Measurements from ENCODE around the gene BCAS3. TPM values are rescaled to one million over a fixed set of nuclear protein-coding genes. Genes with fewer than 3 reads are reported as not detected.

Gene BCAS3
- total RNA-seq, 1 donor from 2014 or later: 14.5 TPM

DNA sequence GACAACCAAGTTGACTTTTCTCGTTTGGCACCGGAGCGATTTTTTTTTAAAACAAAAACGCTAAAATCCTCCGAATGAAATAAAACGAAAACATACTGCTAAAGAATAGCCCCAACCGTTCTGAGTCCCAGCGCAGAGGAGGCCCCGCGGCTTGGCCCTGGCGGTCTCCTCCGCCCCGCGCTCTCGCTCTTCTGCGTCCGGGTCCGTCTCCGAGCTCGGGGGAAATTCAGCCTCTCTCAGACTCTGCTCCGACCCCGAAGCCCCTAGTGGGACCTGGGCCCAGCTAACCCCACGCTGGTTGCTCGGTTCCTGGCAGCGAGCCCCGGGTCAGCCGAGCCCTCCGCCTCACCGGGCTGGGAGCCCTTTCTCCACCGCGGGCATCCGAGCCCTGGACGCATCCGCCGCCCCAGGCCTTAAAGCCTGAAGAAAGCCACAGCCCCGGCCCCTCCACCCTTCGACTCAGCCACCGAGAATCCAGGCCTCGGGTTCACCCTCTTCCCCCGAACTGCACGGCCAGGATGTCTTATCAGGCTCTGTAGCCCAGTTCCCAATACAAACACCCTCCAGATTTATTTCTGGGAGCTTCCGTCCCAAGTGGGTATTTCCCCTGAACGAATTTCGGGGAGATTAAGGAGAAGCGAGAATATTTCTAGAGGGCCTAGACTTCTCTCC lies 723.2 kb downstream of the BCAS3 start:
- no peaks in the 10 kb centered on the region for H3K4me1 Mint-ChIP-seq (ENCODE audit: low read depth, unreplicated experiment)
- H3K9me3 Mint-ChIP-seq (ENCODE audit: unreplicated experiment): peaks cover 19% of the 10 kb centered on the region
- peaks cover 35% of the 10 kb centered on the region for H3K4me1 ChIP-seq (ENCODE audit: insufficient read depth, low read length)
- peaks cover 69% of the 10 kb centered on the region for H3K79me2 ChIP-seq (ENCODE audit: insufficient read depth, low read length)
- H3K27me3 ChIP-seq (ENCODE audit: insufficient read depth, low read length): peaks cover 42% of the 10 kb centered on the region
- H3K27ac ChIP-seq (ENCODE audit: low read depth, low read length): peak overlapping the region; percentile 71
- DNase-seq (ENCODE audit: low read depth) (peak; percentile 31), FAIRE-seq (no peak)
- H3K4me3 Mint-ChIP-seq (ENCODE audit: unreplicated experiment): peak overlapping the region; percentile 54
- H3K27ac Mint-ChIP-seq (ENCODE audit: unreplicated experiment): peak overlapping the region; percentile 48
- peak overlapping the region; percentile 74 for H3K9ac ChIP-seq (ENCODE audit: low read length)
- peaks cover 22% of the 10 kb centered on the region for H4K20me1 ChIP-seq (ENCODE audit: insufficient read depth, low read length)
- H3K4me2 ChIP-seq (ENCODE audit: low read length): peak overlapping the region; percentile 81
- H3K27me3 Mint-ChIP-seq (ENCODE audit: low read depth, unreplicated experiment): peaks cover 48% of the 10 kb centered on the region
- peaks cover under 1% of the 10 kb centered on the region for H3K36me3 Mint-ChIP-seq (ENCODE audit: low read depth, unreplicated experiment)
- no peak for TF ChIP-seq CTCF (IDR thresholded peaks at IDR 0.05; ENCODE audit: insufficient read depth, low read depth, low read length)
- peak; percentile 51 for TF ChIP-seq EZH2 (IDR thresholded peaks at IDR 0.05; ENCODE audit: insufficient read depth, low read length)
- no peaks in the 10 kb centered on the region for H3K9me3 ChIP-seq (ENCODE audit: insufficient read depth, low read depth, low read length)
- peak overlapping the region; percentile 41 for H2AFZ ChIP-seq (ENCODE audit: low read depth, low read length)
- H3K36me3 ChIP-seq (ENCODE audit: insufficient read depth, low read length): no peaks in the 10 kb centered on the region
- peak overlapping the region; percentile 58 for H3K4me3 ChIP-seq (ENCODE audit: insufficient read depth, low read depth, low read length)

DNA sequence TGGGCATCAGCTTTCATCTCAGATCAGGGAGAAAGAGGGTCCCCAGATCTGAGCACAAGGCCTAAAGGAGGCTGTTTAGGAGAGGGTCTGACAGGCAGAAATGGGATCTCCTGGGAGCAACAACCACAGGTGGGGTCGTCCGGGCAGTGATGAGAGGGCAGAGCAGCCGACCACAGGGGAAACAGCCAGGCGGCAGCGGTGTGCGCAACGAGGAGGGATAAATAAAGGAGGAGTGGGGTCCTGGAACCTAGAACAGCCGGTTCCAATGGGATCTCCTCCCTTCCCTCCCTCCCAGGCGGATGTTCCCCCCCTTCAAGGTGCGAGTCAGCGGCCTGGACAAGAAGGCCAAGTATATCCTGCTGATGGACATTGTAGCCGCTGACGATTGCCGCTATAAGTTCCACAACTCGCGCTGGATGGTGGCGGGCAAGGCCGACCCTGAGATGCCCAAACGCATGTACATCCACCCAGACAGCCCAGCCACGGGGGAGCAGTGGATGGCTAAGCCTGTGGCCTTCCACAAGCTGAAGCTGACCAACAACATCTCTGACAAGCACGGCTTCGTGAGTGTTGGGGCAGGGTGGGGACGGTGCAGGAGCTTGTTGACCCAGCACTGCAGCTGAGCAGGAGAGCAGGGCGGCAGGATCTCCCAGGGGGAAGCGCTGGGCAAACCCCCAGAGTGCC lies 723.9 kb downstream of the BCAS3 start:
- Histone ChIP-seq H3K9me3 (ENCODE audit: insufficient read depth, low read depth, low read length) (no peaks in the 10 kb centered on the region), H3K27ac (ENCODE audit: low read depth, low read length) (peak overlapping the region; percentile 71), H3K4me2 (ENCODE audit: low read length) (peak overlapping the region; percentile 81), H2AFZ (ENCODE audit: low read depth, low read length) (no peak overlapping the region), H3K27me3 (ENCODE audit: insufficient read depth, low read length) (peaks cover 40% of the 10 kb centered on the region), H3K79me2 (ENCODE audit: insufficient read depth, low read length) (peaks cover 75% of the 10 kb centered on the region), H3K9ac (ENCODE audit: low read length) (peak overlapping the region; percentile 74), H3K4me3 (ENCODE audit: insufficient read depth, low read depth, low read length) (peak overlapping the region; percentile 58), H4K20me1 (ENCODE audit: insufficient read depth, low read length) (peaks cover 27% of the 10 kb centered on the region), H3K4me1 (ENCODE audit: insufficient read depth, low read length) (peaks cover 35% of the 10 kb centered on the region), H3K36me3 (ENCODE audit: insufficient read depth, low read length) (no peaks in the 10 kb centered on the region)
- Mint-ChIP-seq H3K9me3 (ENCODE audit: unreplicated experiment) (peaks cover 18% of the 10 kb centered on the region), H3K4me1 (ENCODE audit: low read depth, unreplicated experiment) (no peaks in the 10 kb centered on the region), H3K27ac (ENCODE audit: unreplicated experiment) (peak overlapping the region; percentile 48), H3K27me3 (ENCODE audit: low read depth, unreplicated experiment) (peaks cover 53% of the 10 kb centered on the region), H3K36me3 (ENCODE audit: low read depth, unreplicated experiment) (no peaks in the 10 kb centered on the region), H3K4me3 (ENCODE audit: unreplicated experiment) (peak overlapping the region; percentile 54)
- no peak for TF ChIP-seq CTCF (IDR thresholded peaks at IDR 0.05; ENCODE audit: insufficient read depth, low read depth, low read length)
- FAIRE-seq: no peak
- DNase-seq (ENCODE audit: low read depth): peak; percentile 31
